ENCODE measurements around the gene DLL1.
"Not testable (repeated sequence)": the region's sequence is repeated elsewhere in the genome, so short reads cannot be mapped to it uniquely, and the experiment has no call there.

Gene DLL1

DNA sequence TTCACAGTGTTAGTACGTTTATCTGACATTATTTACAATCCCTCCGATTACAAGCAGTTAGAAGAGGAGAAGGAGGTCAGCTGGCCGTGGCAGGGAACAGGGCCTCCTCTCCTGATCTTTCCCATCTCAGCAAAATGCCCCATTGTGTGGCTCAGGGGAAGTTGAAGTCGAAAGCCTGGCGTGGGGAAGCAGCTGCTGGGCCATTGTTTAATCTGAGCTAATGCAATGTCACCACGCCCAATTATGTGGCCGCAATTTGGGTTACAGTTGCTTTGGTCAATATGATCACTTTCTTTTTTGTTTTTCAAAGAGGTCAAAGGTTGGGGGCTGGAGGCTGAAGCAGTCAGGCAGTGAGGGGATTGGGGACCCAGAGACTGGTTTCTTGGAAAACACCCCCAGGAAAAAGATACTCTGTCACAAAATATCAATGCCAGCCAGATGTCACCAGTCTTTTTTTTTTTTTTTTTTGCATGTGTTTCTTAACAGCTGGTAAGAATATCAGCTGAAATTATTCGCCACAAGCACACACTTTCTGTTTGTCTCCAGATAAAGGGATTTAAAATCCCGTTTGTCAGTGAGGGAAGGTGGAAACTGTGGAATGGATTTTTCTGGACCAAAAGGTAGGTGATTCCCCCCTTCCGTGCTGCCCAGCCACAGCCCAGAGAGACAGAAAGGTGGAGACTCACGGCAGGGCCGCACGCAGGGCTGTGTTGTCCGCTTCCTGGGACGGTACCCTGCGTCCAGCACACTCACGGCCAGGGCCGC lies 24.6 kb downstream of the DLL1 start:
- no peak for DNase-seq (ENCODE audit: low spot score)

DNA sequence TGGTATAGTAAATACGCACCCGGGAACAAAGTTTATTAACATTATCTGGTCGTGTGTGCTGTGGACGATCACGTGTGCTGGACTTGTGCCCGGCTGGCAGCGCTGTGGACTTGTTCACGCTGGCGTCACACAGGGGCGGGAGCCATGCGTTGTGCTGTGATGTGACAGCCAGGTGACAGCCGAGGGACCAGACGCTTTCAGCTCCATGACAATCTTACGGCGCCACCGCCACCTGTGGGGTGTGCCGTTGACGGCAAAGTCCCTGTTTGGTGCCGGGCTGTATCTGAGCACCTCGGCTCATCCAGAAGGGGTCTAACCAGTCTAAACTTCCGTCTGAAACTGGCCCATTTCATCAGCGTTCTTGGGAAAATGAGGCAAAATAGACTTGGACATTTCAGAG lies 25.2 kb downstream of the DLL1 start:
- no peak for DNase-seq (ENCODE audit: low spot score)

DNA sequence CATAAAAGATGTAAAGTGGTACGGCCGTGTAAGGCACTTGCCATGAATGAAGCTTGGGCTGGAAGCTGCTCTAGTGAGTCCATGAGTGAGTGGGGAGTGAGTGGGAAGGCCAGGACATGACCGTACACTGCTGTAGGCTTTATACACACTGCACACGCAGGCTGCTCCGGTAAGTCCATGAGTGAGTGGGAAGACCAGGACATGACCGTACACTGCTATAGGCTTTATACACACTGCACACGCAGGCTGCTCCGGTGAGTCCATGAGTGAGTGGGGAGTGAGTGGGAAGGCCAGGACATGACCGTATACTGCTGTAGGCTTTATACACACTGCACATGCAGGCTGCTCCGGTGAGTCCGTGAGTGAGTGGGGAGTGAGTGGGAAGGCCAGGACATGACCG lies 26.2 kb downstream of the DLL1 start:
- not testable (repeated sequence) for DNase-seq (ENCODE audit: low spot score)

GRCh38 chr6:170264086-170264485 lies 26.8 kb downstream of the DLL1 start:
- no peak for DNase-seq (ENCODE audit: low spot score)

GRCh38 chr6:170263410-170263809 lies 27.5 kb downstream of the DLL1 start:
- no peak for DNase-seq (ENCODE audit: low spot score)

GRCh38 chr6:170262489-170263088 lies 28.3 kb downstream of the DLL1 start:
- no peak for DNase-seq (ENCODE audit: low spot score)

DNA sequence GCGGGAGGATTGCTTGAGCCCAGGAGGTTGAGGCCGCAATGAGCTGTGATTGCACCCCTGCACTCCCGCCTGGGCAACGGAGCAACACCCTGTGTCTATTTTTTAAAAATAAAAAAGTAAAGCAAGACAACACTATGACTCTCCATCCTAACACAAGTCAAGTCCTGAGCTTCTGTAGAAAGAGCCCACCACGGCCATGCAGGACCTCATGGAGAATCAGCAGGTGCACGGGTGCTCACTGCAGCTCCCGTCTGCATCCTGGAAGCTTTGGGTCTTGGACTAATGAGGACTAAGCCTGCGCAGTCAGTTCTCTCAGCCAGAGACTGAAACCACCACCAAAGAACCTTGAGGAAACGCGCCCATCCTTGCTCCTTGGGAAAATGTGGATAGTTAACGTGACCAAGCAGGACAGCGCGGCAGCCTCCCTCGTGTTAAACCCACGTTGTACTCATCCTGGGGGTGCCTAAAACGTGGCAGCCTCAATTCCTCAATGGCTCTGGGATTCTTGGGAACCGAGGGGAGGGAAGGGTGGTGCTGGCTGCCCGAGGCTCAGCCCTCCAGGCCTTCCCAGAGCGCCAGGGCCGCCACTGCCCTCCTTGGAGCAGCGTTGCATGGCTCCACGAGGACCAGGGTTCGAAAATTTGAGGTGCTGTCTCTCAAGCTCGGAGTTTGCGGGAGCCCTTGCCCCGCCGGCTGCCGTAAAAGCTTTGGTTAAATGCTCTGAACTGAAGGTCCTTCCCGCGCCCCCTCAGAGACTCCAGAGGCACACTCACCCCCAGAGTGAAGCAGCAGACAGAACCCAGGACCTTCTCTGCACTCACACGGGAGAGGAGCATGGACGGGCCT lies 29.0 kb downstream of the DLL1 start:
- DNase-seq (ENCODE audit: low spot score) = no peak

- DNase-seq (ENCODE audit: low spot score) = peak; percentile 59
Observed at GRCh38 chr6:170260686-170261085, 30.2 kb downstream of the DLL1 start.

DNA sequence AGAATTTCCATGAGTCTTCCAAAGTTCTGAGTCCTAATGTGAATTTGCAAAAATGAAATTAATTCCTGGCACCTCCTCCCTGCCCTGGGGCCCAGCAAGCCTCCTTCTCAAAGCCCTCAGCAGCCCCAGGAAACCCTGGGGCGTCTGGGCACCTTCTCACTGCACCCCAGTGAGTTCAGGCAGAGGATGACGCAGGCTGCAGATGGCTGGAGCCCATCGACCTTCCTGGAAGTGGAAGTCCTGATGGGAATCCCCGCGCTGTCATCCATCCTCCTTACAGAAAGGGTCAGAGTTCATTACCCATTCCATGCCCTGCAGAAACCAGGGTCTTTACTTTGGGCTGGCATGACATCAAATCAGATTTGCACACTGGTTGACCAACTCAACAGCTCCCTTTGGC lies 31.6 kb downstream of the DLL1 start:
- no peak for DNase-seq (ENCODE audit: low spot score)

GRCh38 chr6:170258407-170258806 lies 32.5 kb downstream of the DLL1 start:
- no peak for DNase-seq (ENCODE audit: low spot score)

GRCh38 chr6:170257376-170257775 lies 33.5 kb downstream of the DLL1 start:
- DNase-seq (ENCODE audit: low spot score) = no peak

DNA sequence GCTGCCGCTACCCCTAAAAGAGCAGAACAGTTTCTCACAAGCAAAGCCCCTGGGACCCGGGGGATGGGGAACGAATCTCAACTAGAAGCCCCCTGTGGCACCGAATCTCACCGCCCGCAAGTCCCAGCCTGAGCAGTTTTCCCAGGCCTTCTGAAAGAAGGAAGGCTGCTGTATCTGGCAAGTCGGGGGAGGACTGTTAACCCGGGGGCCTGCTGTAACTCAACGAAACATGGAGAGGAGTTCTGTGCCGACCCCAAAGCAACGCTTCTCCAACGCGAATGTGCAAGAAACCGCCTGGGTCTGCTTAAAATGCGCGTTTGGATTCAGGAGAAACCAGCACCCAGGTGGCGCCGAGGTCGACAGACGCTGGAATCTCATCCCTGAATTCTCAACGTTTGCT lies 34.2 kb downstream of the DLL1 start:
- no peak for DNase-seq (ENCODE audit: low spot score)

GRCh38 chr6:170255426-170256125 lies 35.3 kb downstream of the DLL1 start:
- DNase-seq (ENCODE audit: low spot score) = no peak

DNA sequence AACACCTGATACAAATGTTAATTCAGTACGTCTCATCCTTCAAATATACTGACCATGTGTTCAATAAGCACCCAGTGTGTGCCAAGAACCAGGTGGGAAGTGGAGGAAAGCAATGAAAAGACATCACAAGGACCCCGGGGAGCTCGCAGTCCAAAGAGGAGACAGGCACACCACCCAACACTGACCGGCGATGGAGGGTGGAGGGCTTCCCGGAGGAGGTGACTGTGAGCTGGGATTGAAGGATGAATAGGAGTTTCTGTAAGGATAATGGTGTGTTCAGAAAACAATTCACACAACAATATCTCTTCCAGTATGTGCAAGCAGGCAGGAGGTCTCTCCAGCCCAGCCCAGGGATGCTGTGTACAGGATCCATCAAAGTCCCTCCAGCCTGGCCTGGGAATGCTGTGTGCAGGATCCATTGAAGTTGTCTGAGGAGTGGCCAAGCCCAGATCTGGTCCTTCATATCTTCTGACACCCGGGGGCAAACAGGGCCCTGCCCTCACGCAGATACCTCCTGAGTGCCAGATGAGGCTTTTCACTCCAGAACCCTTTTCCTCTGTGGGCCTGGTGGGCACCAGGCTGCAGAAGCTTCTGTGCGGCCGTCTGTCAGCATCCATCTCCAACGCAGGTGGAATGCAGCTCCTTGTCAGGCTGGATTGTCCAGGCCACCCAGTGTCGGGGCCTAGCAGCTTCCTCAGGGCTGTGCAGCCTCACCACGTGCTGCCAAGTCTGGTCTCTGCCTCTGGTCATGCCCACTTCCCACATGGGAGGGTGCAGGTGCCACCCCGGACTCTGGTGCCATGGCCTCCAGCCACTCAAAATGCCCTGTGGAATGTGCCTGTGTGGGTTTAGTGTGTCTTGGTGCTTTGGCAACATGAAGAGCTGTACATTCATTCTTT lies 36.3 kb downstream of the DLL1 start:
- DNase-seq (ENCODE audit: low spot score) = no peak

DNA sequence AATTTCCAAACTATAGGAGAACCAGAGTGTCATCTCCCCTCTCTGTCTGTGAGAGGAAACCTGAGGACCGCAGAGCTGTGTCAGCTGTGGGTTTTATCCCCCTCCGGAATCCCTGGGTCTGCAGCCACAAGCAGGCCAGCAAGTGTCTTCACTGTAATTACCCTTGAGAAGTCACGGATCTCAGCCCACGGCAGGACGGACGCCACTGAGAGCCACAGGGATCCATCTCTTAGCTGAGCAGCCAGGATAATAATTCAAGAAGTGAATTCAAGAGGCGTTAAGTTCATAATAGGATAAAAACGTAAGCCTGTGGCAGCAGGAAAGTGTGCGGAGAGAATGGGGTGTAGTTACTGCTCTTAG lies 37.0 kb downstream of the DLL1 start:
- DNase-seq (ENCODE audit: low spot score) = no peak

GRCh38 chr6:170253226-170253909 lies 37.5 kb downstream of the DLL1 start:
- DNase-seq (ENCODE audit: low spot score) = no peak

GRCh38 chr6:170251776-170252571 lies 38.9 kb downstream of the DLL1 start:
- DNase-seq (ENCODE audit: low spot score) = no peak

DNA sequence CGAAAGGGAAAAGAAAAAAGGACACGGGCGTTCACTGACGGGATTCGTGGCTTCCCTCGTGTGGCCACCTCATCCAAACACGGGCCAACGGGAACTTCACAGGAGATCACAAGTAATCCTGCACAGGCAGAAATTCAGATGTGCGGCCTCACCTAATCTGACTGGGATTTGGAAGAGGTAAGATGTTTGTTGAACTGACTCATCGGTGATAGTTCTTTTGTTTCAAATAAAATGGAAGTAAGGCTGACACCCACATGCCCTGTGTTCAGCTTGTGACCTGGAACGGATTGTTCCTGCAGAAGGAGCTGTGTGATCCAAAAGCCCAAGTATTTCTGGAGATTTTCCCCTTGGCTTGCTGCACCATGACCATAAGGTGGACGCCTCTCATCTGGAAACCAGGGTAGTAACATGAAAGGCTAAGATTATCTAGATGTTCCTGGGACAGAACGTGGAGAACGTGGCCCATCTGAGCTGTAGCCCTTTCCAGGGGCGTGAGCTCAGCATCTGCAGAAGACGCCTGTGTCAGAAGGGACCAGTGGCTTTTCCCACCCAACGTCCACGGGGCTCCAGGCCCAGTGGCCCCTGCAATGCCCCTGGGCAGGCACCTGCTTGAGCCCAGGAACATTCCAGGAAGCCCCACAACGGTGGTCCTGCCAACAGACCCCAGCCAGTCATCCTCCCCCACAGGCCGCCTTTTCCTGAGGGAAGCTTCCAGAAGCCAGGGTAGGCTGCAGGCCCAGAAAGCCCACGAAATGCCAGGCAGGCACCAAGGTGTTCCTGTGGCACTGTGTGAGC lies 39.7 kb downstream of the DLL1 start:
- no peak for DNase-seq (ENCODE audit: low spot score)

DNA sequence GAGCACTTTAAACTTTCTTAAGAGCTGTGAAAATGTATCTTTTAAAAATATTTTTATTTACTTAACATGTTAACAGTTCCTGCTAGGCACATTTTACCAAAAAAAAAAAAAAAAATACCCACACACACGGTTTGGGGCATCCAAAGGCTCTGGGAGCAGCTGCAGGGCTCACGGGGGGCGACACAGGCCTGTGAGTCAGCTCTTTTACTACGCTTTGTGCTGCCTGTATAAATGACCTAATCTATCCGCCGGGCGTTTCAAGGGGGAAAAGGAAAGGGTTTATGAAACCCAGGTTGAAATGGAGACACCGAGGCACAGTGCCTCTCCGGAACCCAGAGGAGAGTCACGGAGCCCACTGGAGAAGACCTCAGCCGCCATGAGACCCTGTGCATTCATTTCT lies 40.4 kb downstream of the DLL1 start:
- DNase-seq (ENCODE audit: low spot score) = no peak

Data from iPS-NIHi11 (cell line).